Transverse colon (tissue), 4 donors: ENCODE measurements around the gene KMT2E. TPM values are rescaled to one million over a fixed set of nuclear protein-coding genes. Genes with fewer than 3 reads are reported as not detected.

Experiments
- DNase-seq: peaks from one replicate; pipeline ENCODE4 v3.0.0-alpha.2; 2019
- H3K27ac ChIP-seq, 4 donors: fragments of 200-600 bp; sonication (generic); 2 replicates each; pipeline ENCODE4 v1.5.1; 2016 to 2018; ENCODE audit warnings: inconsistent platforms in 4 of 4
- H3K27me3 ChIP-seq: fragments of 200-600 bp; sonication (generic); 2 replicates; pipeline ENCODE4 v1.5.1; 2017; ENCODE audit warnings: inconsistent platforms
- H3K36me3 ChIP-seq, 4 donors: fragments of 200-600 bp; sonication (generic); 2 replicates each; pipeline ENCODE4 v1.5.1; 2017 to 2019; ENCODE audit warnings: inconsistent platforms in 4 of 4
- H3K4me1 ChIP-seq, 4 donors: fragments of 200-600 bp; sonication (generic); 2 replicates each; pipeline ENCODE4 v1.5.1; 2017 to 2020; ENCODE audit warnings: inconsistent platforms in 4 of 4
- H3K4me3 ChIP-seq, 4 donors: fragments of 200-600 bp; sonication (generic); 1 replicate in 1 of 4; 2 replicates in 3 of 4; pipeline versions ENCODE4 v1.5.1 to v1.6.1; 2017 to 2019; ENCODE audit warnings: inconsistent platforms in 4 of 4
- H3K9me3 ChIP-seq, 2 donors: fragments of 200-600 bp; sonication (generic); 2 replicates each; pipeline ENCODE4 v1.5.1; 2017 to 2019; ENCODE audit warnings: inconsistent platforms in 2 of 2
- CTCF ChIP-seq, 5 experiments: fragments of 200-600 bp in 3 of 5; fragments of 450-650 bp in 2 of 5; sonication (generic) in 3 of 5; IDR thresholded peaks; 1 replicate in 2 of 5; 2 replicates in 3 of 5; pipeline ENCODE4 v1.5.1; 2016 to 2017; ENCODE audit warnings: antibody characterized with exemption in 5 of 5, inconsistent platforms in 3 of 5, mild to moderate bottlenecking in 2 of 5, moderate library complexity in 1 of 5
- EP300 ChIP-seq: sonication (generic); formaldehyde crosslinking; IDR thresholded peaks from one replicate; pipeline ENCODE4 v1.6.1; 2017; ENCODE audit warnings: antibody characterized with exemption, low read depth
- POLR2A ChIP-seq: fragments of 450-650 bp; IDR thresholded peaks from one replicate; pipeline ENCODE4 v1.6.1; 2016; ENCODE audit warnings: antibody characterized with exemption, mild to moderate bottlenecking, moderate library complexity
- POLR2AphosphoS5 ChIP-seq, 3 donors: sonication (generic); formaldehyde crosslinking; IDR thresholded peaks; one replicate each; pipeline ENCODE4 v1.6.1; 2016; ENCODE audit warnings: antibody characterized with exemption in 3 of 3
- WGBS, 2 donors: methylation state at CpG; one replicate each; pipeline ENCODE4 v1.1.5; 2018; ENCODE audit warnings: low coverage in 1 of 2; 5-methylcytosine and 5-hydroxymethylcytosine counted together
- in situ Hi-C, 4 donors: fragments of 200-750 bp; cut with MboI; loops; one replicate each; pipeline versions ENCODE4 v1.15.0 to v1.15.1; 2017; ENCODE audit warnings: low sequenced_read_pairs in 3 of 4, low pct_ligation_motif_present in 1 of 4, low pct_unique_long_range_greater_than_20kb in 1 of 4
- intact Hi-C: fragments of 100-400 bp; cut with DNase I; formaldehyde crosslinking; loops from one replicate; pipeline ENCODE4 v1.15.1; 2023; ENCODE audit warnings: low total_unique reads
- total RNA-seq, 4 donors: library from RNA; depleted of rRNA; stranded (reverse); fragments of >200 nt; gene quantifications; one replicate each; pipeline ENCODE4 v1.1.0, GENCODE V29; 2016

The KMT2E gene
- total RNA-seq, 4 donors from 2014 or later = 86.8 to 362 (median 178) TPM

GRCh38 chr7:104983578-104984539 lies 30.1 kb upstream of the KMT2E start:
- in situ Hi-C loops = no loop called here
- no peaks in the 10 kb centered on the region for H3K36me3 ChIP-seq
- 0% methylated on average over 9 to 58 of the region's 62 CpGs for WGBS, 2 donors
- no peaks in the 10 kb centered on the region for H3K9me3 ChIP-seq
- H3K4me3 ChIP-seq = peak overlapping the region; percentile 54 to 63 (median 59)
- H3K27ac ChIP-seq = peak overlapping the region in 3 of 4 donors; percentile 95 to 99 (median 98)
- TF ChIP-seq POLR2A (peak; percentile 94), POLR2AphosphoS5 (IDR thresholded peaks at IDR 0.05) (peak; percentile 76 to 92 (median 87)), CTCF (IDR thresholded peaks at IDR 0.05) (peak; percentile 50 to 87 (median 55)), EP300 (no peak)
- H3K4me1 ChIP-seq = peaks cover 31 to 63% (median 45%) of the 10 kb centered on the region in 4 donors
- intact Hi-C loops = loop anchor here (5.0 kb wide), 1 partner anchor 33 kb away; no protein-coding TSS in a partner anchor
- no peaks in the 10 kb centered on the region for H3K27me3 ChIP-seq
- DNase-seq = peak; percentile 91

- 7 to 22% methylated on average over 6 to 7 of the region's 7 CpGs for WGBS, 2 donors
- H3K4me3 ChIP-seq = peak overlapping the region in 3 of 4 donors; percentile 57 to 63 (median 61)
- H3K9me3 ChIP-seq = no peaks in the 10 kb centered on the region
- no peaks in the 10 kb centered on the region for H3K36me3 ChIP-seq
- TF ChIP-seq POLR2AphosphoS5 (IDR thresholded peaks at IDR 0.05) (no peak), CTCF (IDR thresholded peaks at IDR 0.05) (no peak), POLR2A (no peak), EP300 (no peak)
- peak overlapping the region in 3 of 4 donors; percentile 95 to 99 (median 98) for H3K27ac ChIP-seq
- no peaks in the 10 kb centered on the region for H3K27me3 ChIP-seq
- DNase-seq = no peak
- intact Hi-C loops = loop anchor here (5.0 kb wide), 1 partner anchor 33 kb away; no protein-coding TSS in a partner anchor
- in situ Hi-C loops = no loop called here
- peaks cover 28 to 54% (median 36%) of the 10 kb centered on the region in 4 donors for H3K4me1 ChIP-seq
Measured at GRCh38 chr7:104984585-104985258, 29.3 kb upstream of the KMT2E start.

DNA sequence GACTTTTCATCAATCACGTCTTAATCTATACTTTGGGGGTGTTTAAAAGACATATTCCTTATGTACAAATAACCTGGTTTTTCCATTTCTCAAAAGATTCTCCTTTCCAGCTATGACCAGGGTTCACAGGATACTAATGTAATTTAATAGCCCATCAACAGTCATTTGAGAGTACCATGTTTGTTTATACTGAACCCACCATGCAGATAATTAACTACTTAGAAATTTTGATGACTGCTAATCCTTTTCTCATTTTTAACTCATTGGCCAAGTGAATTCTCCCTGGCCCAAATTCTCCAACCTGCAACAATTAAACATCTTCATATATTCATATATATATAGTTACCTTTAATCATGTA lies 28.8 kb upstream of the KMT2E start:
- intact Hi-C loops (no loop called here), in situ Hi-C loops (no loop called here)
- H3K27ac ChIP-seq = peak overlapping the region in 3 of 4 donors; percentile 95 to 99 (median 98)
- H3K4me3 ChIP-seq = no peak overlapping the region
- 15 to 24% methylated on average over 1 of the region's 1 CpG for WGBS, 2 donors
- no peaks in the 10 kb centered on the region for H3K9me3 ChIP-seq
- no peak for TF ChIP-seq EP300
- TF ChIP-seq CTCF (IDR thresholded peaks at IDR 0.05) = no peak
- TF ChIP-seq POLR2AphosphoS5 (IDR thresholded peaks at IDR 0.05) = no peak
- TF ChIP-seq POLR2A = no peak
- no peaks in the 10 kb centered on the region for H3K27me3 ChIP-seq
- no peaks in the 10 kb centered on the region for H3K36me3 ChIP-seq
- no peak for DNase-seq
- H3K4me1 ChIP-seq = peaks cover 23 to 50% (median 31%) of the 10 kb centered on the region in 4 donors
